ENCODE measurements around the gene GLRA1. TPM values are rescaled to one million over a fixed set of nuclear protein-coding genes. Genes with fewer than 3 reads are reported as not detected.

Gene GLRA1
- total RNA-seq, 1 experiment from 2014 or later = not detected

DNA sequence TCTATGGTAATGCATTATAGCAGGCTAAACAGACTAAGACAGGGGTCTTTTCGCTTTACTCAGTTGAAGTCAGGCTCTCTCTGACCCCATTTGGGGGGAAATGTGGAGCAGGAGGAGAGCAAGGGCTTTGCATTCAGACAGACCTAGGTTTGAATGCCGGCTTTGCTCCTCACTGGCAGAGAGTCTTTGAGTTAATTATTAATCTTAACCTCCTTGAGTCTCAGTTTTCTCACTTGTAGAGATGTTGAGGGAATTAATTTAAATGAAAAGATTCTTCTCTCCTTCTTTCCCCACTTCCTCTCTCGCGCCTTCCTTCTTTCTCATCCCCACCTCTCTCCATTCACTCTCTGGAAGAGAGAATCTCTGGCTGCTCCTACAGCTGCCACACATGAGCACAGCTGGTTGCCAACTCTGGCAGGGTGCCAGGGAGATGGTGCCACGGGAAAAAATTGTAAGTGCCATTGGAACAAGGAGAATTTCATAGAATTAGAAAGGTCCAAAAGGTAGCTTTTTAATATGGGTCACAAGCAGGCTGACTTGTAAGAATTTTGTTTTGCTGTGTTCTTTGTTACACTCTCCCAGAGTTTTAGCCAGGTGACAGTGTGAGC, 25.2 kb upstream of the GLRA1 start:
- ATAC-seq (no peak), DNase-seq (ENCODE audit: low read depth, low spot score) (no peak)
- TF ChIP-seq, protein P1, sequence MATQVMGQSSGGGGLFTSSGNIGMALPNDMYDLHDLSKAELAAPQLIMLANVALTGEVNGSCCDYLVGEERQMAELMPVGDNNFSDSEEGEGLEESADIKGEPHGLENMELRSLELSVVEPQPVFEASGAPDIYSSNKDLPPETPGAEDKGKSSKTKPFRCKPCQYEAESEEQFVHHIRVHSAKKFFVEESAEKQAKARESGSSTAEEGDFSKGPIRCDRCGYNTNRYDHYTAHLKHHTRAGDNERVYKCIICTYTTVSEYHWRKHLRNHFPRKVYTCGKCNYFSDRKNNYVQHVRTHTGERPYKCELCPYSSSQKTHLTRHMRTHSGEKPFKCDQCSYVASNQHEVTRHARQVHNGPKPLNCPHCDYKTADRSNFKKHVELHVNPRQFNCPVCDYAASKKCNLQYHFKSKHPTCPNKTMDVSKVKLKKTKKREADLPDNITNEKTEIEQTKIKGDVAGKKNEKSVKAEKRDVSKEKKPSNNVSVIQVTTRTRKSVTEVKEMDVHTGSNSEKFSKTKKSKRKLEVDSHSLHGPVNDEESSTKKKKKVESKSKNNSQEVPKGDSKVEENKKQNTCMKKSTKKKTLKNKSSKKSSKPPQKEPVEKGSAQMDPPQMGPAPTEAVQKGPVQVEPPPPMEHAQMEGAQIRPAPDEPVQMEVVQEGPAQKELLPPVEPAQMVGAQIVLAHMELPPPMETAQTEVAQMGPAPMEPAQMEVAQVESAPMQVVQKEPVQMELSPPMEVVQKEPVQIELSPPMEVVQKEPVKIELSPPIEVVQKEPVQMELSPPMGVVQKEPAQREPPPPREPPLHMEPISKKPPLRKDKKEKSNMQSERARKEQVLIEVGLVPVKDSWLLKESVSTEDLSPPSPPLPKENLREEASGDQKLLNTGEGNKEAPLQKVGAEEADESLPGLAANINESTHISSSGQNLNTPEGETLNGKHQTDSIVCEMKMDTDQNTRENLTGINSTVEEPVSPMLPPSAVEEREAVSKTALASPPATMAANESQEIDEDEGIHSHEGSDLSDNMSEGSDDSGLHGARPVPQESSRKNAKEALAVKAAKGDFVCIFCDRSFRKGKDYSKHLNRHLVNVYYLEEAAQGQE (IDR thresholded peaks at IDR 0.05; ENCODE audit: insufficient read depth in 1 of 2, low read depth in 2 of 2, low read length in 1 of 2) = no peak
- no peak for TF ChIP-seq POLR2AphosphoS5 (IDR thresholded peaks at IDR 0.05; ENCODE audit: low read depth, low read length)
- TF ChIP-seq TCF7L2 (IDR thresholded peaks at IDR 0.05; ENCODE audit: low read depth, low read length) = no peak
- TF ChIP-seq, protein P2, sequence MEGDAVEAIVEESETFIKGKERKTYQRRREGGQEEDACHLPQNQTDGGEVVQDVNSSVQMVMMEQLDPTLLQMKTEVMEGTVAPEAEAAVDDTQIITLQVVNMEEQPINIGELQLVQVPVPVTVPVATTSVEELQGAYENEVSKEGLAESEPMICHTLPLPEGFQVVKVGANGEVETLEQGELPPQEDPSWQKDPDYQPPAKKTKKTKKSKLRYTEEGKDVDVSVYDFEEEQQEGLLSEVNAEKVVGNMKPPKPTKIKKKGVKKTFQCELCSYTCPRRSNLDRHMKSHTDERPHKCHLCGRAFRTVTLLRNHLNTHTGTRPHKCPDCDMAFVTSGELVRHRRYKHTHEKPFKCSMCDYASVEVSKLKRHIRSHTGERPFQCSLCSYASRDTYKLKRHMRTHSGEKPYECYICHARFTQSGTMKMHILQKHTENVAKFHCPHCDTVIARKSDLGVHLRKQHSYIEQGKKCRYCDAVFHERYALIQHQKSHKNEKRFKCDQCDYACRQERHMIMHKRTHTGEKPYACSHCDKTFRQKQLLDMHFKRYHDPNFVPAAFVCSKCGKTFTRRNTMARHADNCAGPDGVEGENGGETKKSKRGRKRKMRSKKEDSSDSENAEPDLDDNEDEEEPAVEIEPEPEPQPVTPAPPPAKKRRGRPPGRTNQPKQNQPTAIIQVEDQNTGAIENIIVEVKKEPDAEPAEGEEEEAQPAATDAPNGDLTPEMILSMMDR (IDR thresholded peaks at IDR 0.05) = no peak
- no peak for TF ChIP-seq SIN3A (IDR thresholded peaks at IDR 0.05; ENCODE audit: borderline replicate concordance, insufficient read depth, low read depth, low read length)
- no TSS peak for BruUV-seq (replicated peaks)
- peaks cover 2% of the 10 kb centered on the region; the same call in 1 of the 2 replicates for H3K27me3 ChIP-seq (ENCODE audit: control insufficient read depth, insufficient read depth, low read length)
- in situ Hi-C loops (cut with HindIII; ENCODE audit: low pct_unique_long_range_greater_than_20kb, low sequenced_read_pairs) = no loop called here
- H3K36me3 ChIP-seq (ENCODE audit: control insufficient read depth, insufficient read depth, low read length) = no peaks in the 10 kb centered on the region
- intact Hi-C loops (cut with micrococcal nuclease; ENCODE audit: unreplicated experiment) = no loop called here
- POLR2A ChIA-PET = no interaction called here
- no peaks in the 10 kb centered on the region for H3K4me1 ChIP-seq (ENCODE audit: control insufficient read depth, insufficient read depth, low read length)
- no peak overlapping the region for H3K4me3 ChIP-seq (ENCODE audit: low read depth in 2 of 2, low read length in 2 of 2)
- H3K27ac ChIP-seq (ENCODE audit: low read length) = no peak overlapping the region
- CTCF ChIA-PET = no interaction called here
- H3K9me3 ChIP-seq (ENCODE audit: control insufficient read depth, insufficient read depth, low read depth, low read length) = no peaks in the 10 kb centered on the region

DNA sequence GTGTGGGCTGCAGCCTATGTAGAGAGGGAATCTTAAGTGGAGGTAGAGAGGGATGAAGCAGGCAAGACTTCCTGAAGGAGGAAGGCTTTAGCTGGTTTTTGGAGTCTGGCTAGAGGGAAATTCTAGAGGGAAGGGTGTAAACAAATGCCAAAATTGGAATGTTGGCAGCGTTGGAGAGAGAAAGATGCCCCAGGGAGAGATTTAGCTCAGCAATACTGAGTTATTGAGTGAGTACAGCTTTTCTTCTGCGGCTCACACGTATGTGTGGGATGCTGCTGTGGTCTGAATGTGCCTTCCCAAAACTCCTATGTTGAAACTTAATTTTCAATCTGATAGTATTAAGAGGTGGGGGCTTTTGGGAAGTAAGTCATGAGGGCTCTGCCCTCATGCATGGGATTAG, 24.5 kb upstream of the GLRA1 start:
- BruUV-seq (replicated peaks) = no TSS peak
- ATAC-seq (no peak), DNase-seq (ENCODE audit: low read depth, low spot score) (no peak)
- Histone ChIP-seq H3K27me3 (ENCODE audit: control insufficient read depth, insufficient read depth, low read length) (peaks cover 2% of the 10 kb centered on the region; the same call in 1 of the 2 replicates), H3K4me3 (ENCODE audit: low read depth in 2 of 2, low read length in 2 of 2) (no peak overlapping the region), H3K4me1 (ENCODE audit: control insufficient read depth, insufficient read depth, low read length) (no peaks in the 10 kb centered on the region), H3K36me3 (ENCODE audit: control insufficient read depth, insufficient read depth, low read length) (no peaks in the 10 kb centered on the region), H3K27ac (ENCODE audit: low read length) (no peak overlapping the region), H3K9me3 (ENCODE audit: control insufficient read depth, insufficient read depth, low read depth, low read length) (no peaks in the 10 kb centered on the region)
- ChIA-PET POLR2A (no interaction called here), CTCF (no interaction called here)
- intact Hi-C loops (cut with micrococcal nuclease; ENCODE audit: unreplicated experiment) (no loop called here), in situ Hi-C loops (cut with HindIII; ENCODE audit: low pct_unique_long_range_greater_than_20kb, low sequenced_read_pairs) (no loop called here)
- TF ChIP-seq, protein P1 (IDR thresholded peaks at IDR 0.05; ENCODE audit: insufficient read depth in 1 of 2, low read depth in 2 of 2, low read length in 1 of 2) = no peak
- TF ChIP-seq TCF7L2 (IDR thresholded peaks at IDR 0.05; ENCODE audit: low read depth, low read length) (no peak), SIN3A (IDR thresholded peaks at IDR 0.05; ENCODE audit: borderline replicate concordance, insufficient read depth, low read depth, low read length) (no peak), POLR2AphosphoS5 (IDR thresholded peaks at IDR 0.05; ENCODE audit: low read depth, low read length) (no peak)
- TF ChIP-seq, protein P2 (IDR thresholded peaks at IDR 0.05) = no peak
